ENCODE data around the gene C1orf21. TPM values are rescaled to one million over a fixed set of nuclear protein-coding genes. Genes with fewer than 3 reads are reported as not detected.

The C1orf21 gene
- total and polyA plus RNA-seq, 2 donors (not counting 1 experiment from before 2014, with no cell fraction given): under 0.01 to 0.32 TPM

GRCh38 chr1:184358256-184358655 is 28.6 kb upstream of the C1orf21 start:
- H3K27me3 Mint-ChIP-seq: peaks cover 7% of the 10 kb centered on the region
- no peak for DNase-seq
- Histone ChIP-seq H3K79me2 (ENCODE audit: control insufficient read depth, insufficient read depth, low read length) (no peaks in the 10 kb centered on the region), H3K36me3 (replicated peaks in 1 of 2; ENCODE audit: control extremely low read depth in 1 of 2, control insufficient read depth in 1 of 2, extremely low read depth in 1 of 2, insufficient read depth in 2 of 2, low read length in 1 of 2) (no peaks in the 10 kb centered on the region), H3K27ac (ENCODE audit: low read length in 2 of 2) (no peak overlapping the region), H3K9ac (ENCODE audit: low read length) (no peak overlapping the region), H3K4me1 (ENCODE audit: control insufficient read depth in 2 of 2, insufficient read depth in 2 of 2, low read length in 2 of 2) (no peaks in the 10 kb centered on the region), H4K20me1 (ENCODE audit: control insufficient read depth, insufficient read depth, low read length, poor library complexity, severe bottlenecking) (no peaks in the 10 kb centered on the region), H3K27me3 (replicated peaks in 1 of 4; ENCODE audit: control extremely low read depth in 1 of 4, control insufficient read depth in 3 of 4, insufficient read depth in 4 of 4, low read length in 3 of 4) (no peaks in the 10 kb centered on the region), H3K4me2 (replicated peaks; ENCODE audit: low read depth, low read length, poor library complexity, severe bottlenecking) (no peak overlapping the region), H3K4me3 (ENCODE audit: control extremely low read depth in 1 of 5, extremely low read depth in 1 of 5, insufficient read depth in 1 of 5, low read depth in 2 of 5, low read length in 4 of 5) (no peak overlapping the region), H3K9me3 (ENCODE audit: control extremely low read depth in 1 of 3, control insufficient read depth in 2 of 3, insufficient read depth in 1 of 3, low read length in 2 of 3) (no peaks in the 10 kb centered on the region), H2AFZ (ENCODE audit: insufficient read depth, low read depth, low read length, poor library complexity, severe bottlenecking) (no peak overlapping the region)
- H3K4me1 Mint-ChIP-seq: no peaks in the 10 kb centered on the region
- TF ChIP-seq EZH2 (IDR thresholded peaks at IDR 0.05; ENCODE audit: borderline replicate concordance, insufficient read depth, low read depth, low read length, poor library complexity, severe bottlenecking) (no peak), CTCF (IDR thresholded peaks at IDR 0.05) (no peak)
- no peaks in the 10 kb centered on the region for H3K9me3 Mint-ChIP-seq (ENCODE audit: insufficient read depth)
- H3K27ac Mint-ChIP-seq: no peak overlapping the region
- no peak for ATAC-seq (ENCODE audit: low read depth)
- intact Hi-C loops (cut with micrococcal nuclease): no loop called here
- H3K4me3 Mint-ChIP-seq: no peak overlapping the region
- ChIA-PET POLR2A (no interaction called here), CTCF (no interaction called here)
- WGBS (ENCODE audit: insufficient coverage): no CpG with 5 or more reads among the region's 1 CpG

- H4K20me1 ChIP-seq (ENCODE audit: control insufficient read depth, insufficient read depth, low read length, poor library complexity, severe bottlenecking): no peaks in the 10 kb centered on the region
- H3K4me1 Mint-ChIP-seq: no peaks in the 10 kb centered on the region
- H3K27me3 Mint-ChIP-seq: peaks cover 10% of the 10 kb centered on the region
- H3K27ac Mint-ChIP-seq: no peak overlapping the region
- no peak overlapping the region for H3K9ac ChIP-seq (ENCODE audit: low read length)
- ChIA-PET POLR2A (no interaction called here), CTCF (no interaction called here)
- no peak overlapping the region for H3K4me3 Mint-ChIP-seq
- H3K4me1 ChIP-seq (ENCODE audit: control insufficient read depth in 2 of 2, insufficient read depth in 2 of 2, low read length in 2 of 2): no peaks in the 10 kb centered on the region
- no peak overlapping the region for H3K27ac ChIP-seq (ENCODE audit: low read length in 2 of 2)
- no peak overlapping the region for H3K4me3 ChIP-seq (ENCODE audit: control extremely low read depth in 1 of 5, extremely low read depth in 1 of 5, insufficient read depth in 1 of 5, low read depth in 2 of 5, low read length in 4 of 5)
- no peak overlapping the region for H3K4me2 ChIP-seq (replicated peaks; ENCODE audit: low read depth, low read length, poor library complexity, severe bottlenecking)
- no CpG with 5 or more reads among the region's 3 CpGs for WGBS (ENCODE audit: insufficient coverage)
- H2AFZ ChIP-seq (ENCODE audit: insufficient read depth, low read depth, low read length, poor library complexity, severe bottlenecking): no peak overlapping the region
- intact Hi-C loops (cut with micrococcal nuclease): no loop called here
- no peaks in the 10 kb centered on the region for H3K79me2 ChIP-seq (ENCODE audit: control insufficient read depth, insufficient read depth, low read length)
- H3K27me3 ChIP-seq (replicated peaks in 1 of 4; ENCODE audit: control extremely low read depth in 1 of 4, control insufficient read depth in 3 of 4, insufficient read depth in 4 of 4, low read length in 3 of 4): no peaks in the 10 kb centered on the region
- ATAC-seq (ENCODE audit: low read depth) (no peak), DNase-seq (no peak)
- TF ChIP-seq CTCF (IDR thresholded peaks at IDR 0.05): no peak
- no peak for TF ChIP-seq EZH2 (IDR thresholded peaks at IDR 0.05; ENCODE audit: borderline replicate concordance, insufficient read depth, low read depth, low read length, poor library complexity, severe bottlenecking)
- H3K9me3 Mint-ChIP-seq (ENCODE audit: insufficient read depth): no peaks in the 10 kb centered on the region
- H3K9me3 ChIP-seq (ENCODE audit: control extremely low read depth in 1 of 3, control insufficient read depth in 2 of 3, insufficient read depth in 1 of 3, low read length in 2 of 3): no peaks in the 10 kb centered on the region
- no peaks in the 10 kb centered on the region for H3K36me3 ChIP-seq (replicated peaks in 1 of 2; ENCODE audit: control extremely low read depth in 1 of 2, control insufficient read depth in 1 of 2, extremely low read depth in 1 of 2, insufficient read depth in 2 of 2, low read length in 1 of 2)
Measured at GRCh38 chr1:184359909-184360308, 26.9 kb upstream of the C1orf21 start.
